HCT116 (cell line): ENCODE results near the gene HES1. TPM values are rescaled to one million over a fixed set of nuclear protein-coding genes. Genes with fewer than 3 reads are reported as not detected.
A peak's percentile ranks its signal among the peaks of the same experiment; 100 is the strongest.

Source experiments
- ATAC-seq: fragments of 200-7000 bp; cut with Tn5 transposase; 2 replicates; pipeline ENCODE4 v1.9.1; 2020; ENCODE audit warnings: mild to moderate bottlenecking, moderate library complexity
- BruUV-seq: library from RNA; stranded (reverse); fragments of 400-500 nt; replicated peaks from 2 replicates; lab custom pipeline; 2021; lab: Mats Ljungman, UMichigan
- CTCF ChIA-PET: fragments of 300-600 bp; sonication (Branson Sonifier 250); formaldehyde crosslinking; loops from one replicate; lab custom pipeline; 2021; ENCODE audit warnings: antibody characterized with exemption; lab: Charles Lee
- POLR2A ChIA-PET: fragments of 300-600, 350-600 bp; sonication (Branson Sonifier 250); formaldehyde crosslinking; loops from one replicate; lab custom pipeline; 2021; ENCODE audit warnings: antibody characterized with exemption; lab: Charles Lee
- RAD21 ChIA-PET, 2 experiments: fragments of 300-600 bp; sonication (Branson Sonifier 250); formaldehyde crosslinking; loops; one replicate each; lab custom pipeline; 2023; ENCODE audit warnings: low total read pairs in 2 of 2; ENCODE audit not compliant: uncharacterized antibody in 2 of 2, unreplicated experiment in 2 of 2, low non-redundant PET in 1 of 2; lab: Charles Lee
- DNase-seq: peaks from one replicate; pipeline ENCODE4 v3.0.0-alpha.2; 2010; ENCODE audit warnings: low read depth, low spot score
- H2AFZ ChIP-seq: fragments of 200-600 bp; shearing (Covaris generic), sonication (generic); 2 replicates; pipeline ENCODE4 v1.6.1; 2017; ENCODE audit warnings: low read depth, mixed run types, mixed read lengths, antibody characterized with exemption, low read length; ENCODE audit not compliant: poor library complexity, severe bottlenecking
- H3K27ac ChIP-seq: 2 replicates; pipeline ENCODE4 v1.5.1; 2012; ENCODE audit warnings: low read depth, low read length
- H3K27me3 ChIP-seq: fragments of 200-600 bp; sonication (generic); 2 replicates; pipeline ENCODE4 v1.6.1; 2016; ENCODE audit warnings: mixed run types, low read length, mixed read lengths; ENCODE audit not compliant: insufficient read depth
- H3K36me3 ChIP-seq, 2 experiments: fragments of 200-500 bp in 1 of 2; fragments of 200-600 bp in 1 of 2; sonication (Bioruptor generic) in 1 of 2; sonication (generic) in 1 of 2; 2 replicates each; pipeline versions ENCODE4 v1.5.1 to v1.6.1; 2014 to 2016; ENCODE audit warnings: low read length in 2 of 2, inconsistent platforms in 1 of 2, mixed read lengths in 1 of 2, mixed run types in 1 of 2; ENCODE audit not compliant: insufficient read depth in 2 of 2, control insufficient read depth in 1 of 2
- H3K4me1 ChIP-seq, 2 experiments: fragments of 200-600 bp in 1 of 2; sonication (generic) in 1 of 2; 2 replicates each; pipeline versions ENCODE4 v1.5.1 to v1.6.1; 2012 to 2017; ENCODE audit warnings: low read length in 2 of 2, inconsistent platforms in 1 of 2, mild to moderate bottlenecking in 1 of 2, mixed read lengths in 1 of 2, mixed run types in 1 of 2, moderate library complexity in 1 of 2; ENCODE audit not compliant: insufficient read depth in 2 of 2, control insufficient read depth in 1 of 2
- H3K4me2 ChIP-seq: fragments of 200-600 bp; sonication (generic); 2 replicates; pipeline ENCODE4 v1.6.1; 2017; ENCODE audit warnings: mixed run types, low read length, mixed read lengths
- H3K4me3 ChIP-seq, 2 experiments: fragments of 200-600 bp in 1 of 2; sonication (generic) in 1 of 2; replicated peaks in 1 of 2; 2 replicates each; pipeline ENCODE4 v1.5.1; 2011 to 2016; ENCODE audit warnings: low read length in 2 of 2, control low read depth in 1 of 2, low read depth in 1 of 2, mild to moderate bottlenecking in 1 of 2, mixed read lengths in 1 of 2, mixed run types in 1 of 2
- H3K79me2 ChIP-seq: fragments of 200-600 bp; sonication (generic); 2 replicates; pipeline ENCODE4 v1.6.1; 2017; ENCODE audit warnings: mild to moderate bottlenecking, mixed run types, low read length, moderate library complexity, mixed read lengths; ENCODE audit not compliant: insufficient read depth
- H3K9ac ChIP-seq: fragments of 200-600 bp; sonication (generic); 2 replicates; pipeline ENCODE4 v1.6.1; 2016; ENCODE audit warnings: low read length, mixed read lengths
- H3K9me2 ChIP-seq: fragments of 200-600 bp; sonication (generic), shearing (Covaris generic); 2 replicates; pipeline ENCODE4 v1.6.1; 2017; ENCODE audit warnings: mixed run types, mild to moderate bottlenecking, moderate library complexity; ENCODE audit not compliant: insufficient read depth
- H3K9me3 ChIP-seq, 2 experiments: fragments of 200-500 bp in 1 of 2; fragments of 200-600 bp in 1 of 2; sonication (Bioruptor generic) in 1 of 2; sonication (generic) in 1 of 2; 2 replicates each; pipeline ENCODE4 v1.6.1; 2014 to 2017; ENCODE audit warnings: low read length in 2 of 2, mixed read lengths in 2 of 2, inconsistent platforms in 1 of 2, low read depth in 1 of 2, mild to moderate bottlenecking in 1 of 2, mixed run types in 1 of 2, moderate library complexity in 1 of 2; ENCODE audit not compliant: control insufficient read depth in 1 of 2, insufficient read depth in 1 of 2
- H4K20me1 ChIP-seq: fragments of 200-600 bp; sonication (generic), shearing (Covaris generic); 2 replicates; pipeline ENCODE4 v1.6.1; 2017; ENCODE audit warnings: mixed run types, mild to moderate bottlenecking, moderate library complexity; ENCODE audit not compliant: insufficient read depth
- ATF3 ChIP-seq: IDR thresholded peaks from 2 replicates; pipeline ENCODE4 v1.6.1; 2012
- CEBPB ChIP-seq: IDR thresholded peaks from 2 replicates; pipeline ENCODE4 v1.6.1; 2012; ENCODE audit warnings: low read depth
- CTCF ChIP-seq, 3 experiments: fragments of 200-600 bp in 1 of 3; sonication (generic) in 1 of 3; IDR thresholded peaks in 2 of 3; conservative IDR thresholded peaks in 1 of 3; 2 replicates each; pipeline ENCODE4 v1.5.1; 2012 to 2017; ENCODE audit warnings: low read depth in 2 of 3, low read length in 2 of 3, antibody characterized with exemption in 1 of 3, borderline replicate concordance in 1 of 3, control low read depth in 1 of 3, mild to moderate bottlenecking in 1 of 3, mixed read lengths in 1 of 3, mixed run types in 1 of 3, moderate library complexity in 1 of 3; ENCODE audit not compliant: insufficient read depth in 1 of 3
- EZH2phosphoT487 ChIP-seq: fragments of 200-600 bp; IDR thresholded peaks from 2 replicates; pipeline ENCODE4 v1.6.1; 2018; ENCODE audit warnings: antibody characterized with exemption, borderline replicate concordance
- SIN3A ChIP-seq: IDR thresholded peaks from 2 replicates; pipeline ENCODE4 v1.6.1; 2012; ENCODE audit warnings: low read depth
- intact Hi-C: fragments of 100-400 bp; cut with micrococcal nuclease; formaldehyde crosslinking; loops from 2 replicates; pipeline ENCODE4 v1.10.0; 2022
- total RNA-seq: library from RNA; stranded (reverse); gene quantifications from one replicate; pipeline ENCODE4 v1.2.1, GENCODE V29; 2021; ENCODE audit not compliant: unreplicated experiment

The HES1 gene
- total RNA-seq, 1 experiment from 2014 or later: 32.9 TPM

GRCh38 chr3:194136519-194137007 lies 615 bp downstream of the HES1 start:
- H3K4me3 ChIP-seq: peak overlapping the region; percentile 70 to 74
- POLR2A ChIA-PET: interaction anchor here (0.7 to 2.9 kb wide), 16 partner anchors 9 to 355 kb away, joined by 3 to 11 read pairs (median 4); no protein-coding TSS in a partner anchor
- no peaks in the 10 kb centered on the region for H3K9me2 ChIP-seq
- no peak for ATAC-seq
- RAD21 ChIA-PET: interaction anchor here (0.6 to 1.7 kb wide), 6 partner anchors 24 to 355 kb away, joined by 3 to 8 read pairs (median 3); no protein-coding TSS in a partner anchor
- BruUV-seq: TSS peak; percentile 92
- intact Hi-C loops: loop anchor here (1.0 to 10.0 kb wide), 7 partner anchors 64 to 532 kb away; no protein-coding TSS in a partner anchor
- CTCF ChIA-PET: interaction anchor here (0.8 to 6.4 kb wide), 3 partner anchors 179 to 355 kb away, joined by 3 to 46 read pairs (median 16); no protein-coding TSS in a partner anchor
- peak overlapping the region; percentile 54; the same call in 1 of the 2 replicates for H3K27ac ChIP-seq
- peaks cover 14% of the 10 kb centered on the region; the same call in 1 of the 2 replicates for H3K79me2 ChIP-seq
- no peaks in the 10 kb centered on the region for H4K20me1 ChIP-seq
- H3K9me3 ChIP-seq: no peaks in the 10 kb centered on the region
- peaks cover 56 to 88% of the 10 kb centered on the region in 2 experiments for H3K4me1 ChIP-seq
- peak overlapping the region; percentile 98 for H3K4me2 ChIP-seq
- DNase-seq: no peak
- TF ChIP-seq CEBPB (no peak), ATF3 (no peak)
- H3K9ac ChIP-seq: peak overlapping the region; percentile 91
- no peaks in the 10 kb centered on the region for H3K36me3 ChIP-seq
- H2AFZ ChIP-seq: no peak overlapping the region
- 0 out of 2 replicates have a peak, but pooled peaks cover 3% of the 10 kb centered on the region for H3K27me3 ChIP-seq

- Histone ChIP-seq H4K20me1 (no peaks in the 10 kb centered on the region), H3K4me3 (peak overlapping the region; percentile 70 to 74), H3K27me3 (0 out of 2 replicates have a peak, but pooled peaks cover under 1% of the 10 kb centered on the region), H3K9me2 (no peaks in the 10 kb centered on the region), H3K36me3 (no peaks in the 10 kb centered on the region), H3K9me3 (no peaks in the 10 kb centered on the region), H3K27ac (peak overlapping the region; percentile 54), H3K79me2 (peaks cover 14% of the 10 kb centered on the region; the same call in 1 of the 2 replicates), H3K4me1 (peaks cover 60 to 91% of the 10 kb centered on the region in 2 experiments), H3K4me2 (peak overlapping the region; percentile 98), H3K9ac (peak overlapping the region; percentile 91), H2AFZ (no peak overlapping the region)
- ATAC-seq (no peak), DNase-seq (no peak)
- ChIA-PET POLR2A (interaction anchor here (1.3 to 1.5 kb wide), 4 partner anchors 48 to 268 kb away, joined by 4 to 7 read pairs (median 5); no protein-coding TSS in a partner anchor), CTCF (interaction anchor here (3.6 to 6.4 kb wide), 2 partner anchors 179 to 356 kb away, joined by 16 to 46 read pairs; no protein-coding TSS in a partner anchor), RAD21 (interaction anchor here (0.6 to 2.3 kb wide), 5 partner anchors 25 to 356 kb away, joined by 3 to 9 read pairs (median 5); no protein-coding TSS in a partner anchor)
- no peak for TF ChIP-seq EZH2phosphoT487
- no peak for TF ChIP-seq SIN3A
- no peak for TF ChIP-seq CTCF (IDR thresholded peaks at IDR 0.05 in 2 of 3, conservative IDR thresholded peaks at IDR 0.05 in 1 of 3; ENCODE audit: borderline replicate concordance in 1 of 3, insufficient read depth in 1 of 3, low read depth in 2 of 3, low read length in 2 of 3)
- intact Hi-C loops: loop anchor here (1.0 to 10.0 kb wide), 7 partner anchors 65 to 532 kb away; no protein-coding TSS in a partner anchor
- no TSS peak for BruUV-seq
Measured at GRCh38 chr3:194137008-194137505, 1.1 kb downstream of the HES1 start.
